GM21723 (cell line): ENCODE results near the gene S100A8.

Experiments
- ATAC-seq: cut with Tn5 transposase; IDR thresholded peaks from one replicate; pipeline ENCODE4 v1.9.1; 2021; ENCODE audit warnings: mild to moderate bottlenecking, moderate library complexity; ENCODE audit not compliant: unreplicated experiment

Gene S100A8

GRCh38 chr1:153393926-153394325 lies 3.1 kb upstream of the S100A8 start:
- no peak for ATAC-seq

GRCh38 chr1:153392822-153393221 lies 1.9 kb upstream of the S100A8 start:
- no peak for ATAC-seq

GRCh38 chr1:153392258-153392657 lies 1.4 kb upstream of the S100A8 start:
- ATAC-seq = no peak

GRCh38 chr1:153389973-153390879 lies 647 bp downstream of the S100A8 start:
- no peak for ATAC-seq

GRCh38 chr1:153389401-153389800 lies 1.5 kb downstream of the S100A8 start:
- ATAC-seq = no peak

- no peak for ATAC-seq
Observed at GRCh38 chr1:153387785-153388184, 3.1 kb downstream of the S100A8 start.

GRCh38 chr1:153387001-153387400 lies 3.9 kb downstream of the S100A8 start:
- no peak for ATAC-seq

- no peak for ATAC-seq
Observed at GRCh38 chr1:153386500-153386901, 4.4 kb downstream of the S100A8 start.

- ATAC-seq = no peak
Observed at GRCh38 chr1:153384958-153385580, 5.8 kb downstream of the S100A8 start.

GRCh38 chr1:153380711-153381110 lies 10.2 kb downstream of the S100A8 start:
- ATAC-seq = no peak

GRCh38 chr1:153379591-153379990 lies 11.3 kb downstream of the S100A8 start:
- ATAC-seq = no peak

GRCh38 chr1:153375511-153375910 lies 15.4 kb downstream of the S100A8 start, which contains the start of gene S100A12:
Gene S100A12 (minus strand): TSS chr1:153375621. CDS start chr1:153374592, 1,029 bp downstream.
- no peak for ATAC-seq

- no peak for ATAC-seq
Observed at GRCh38 chr1:153374071-153374470, 16.8 kb downstream of the S100A8 start.

- no peak for ATAC-seq
Observed at GRCh38 chr1:153372571-153372970, 18.3 kb downstream of the S100A8 start.

- ATAC-seq = no peak
Observed at GRCh38 chr1:153371231-153371630, 19.6 kb downstream of the S100A8 start.

- ATAC-seq = no peak
Observed at GRCh38 chr1:153370146-153370545, 20.7 kb downstream of the S100A8 start.

- ATAC-seq = no peak
Observed at GRCh38 chr1:153368495-153368894, 22.4 kb downstream of the S100A8 start.

- ATAC-seq = no peak
Observed at GRCh38 chr1:153367090-153367489, 23.8 kb downstream of the S100A8 start.

GRCh38 chr1:153366261-153366660 lies 24.6 kb downstream of the S100A8 start:
- no peak for ATAC-seq

GRCh38 chr1:153365696-153366095 lies 25.2 kb downstream of the S100A8 start:
- no peak for ATAC-seq

- no peak for ATAC-seq
Observed at GRCh38 chr1:153364766-153365666, 25.9 kb downstream of the S100A8 start.
